ENCODE data around the gene PDE1A.

PDE1A gene

DNA sequence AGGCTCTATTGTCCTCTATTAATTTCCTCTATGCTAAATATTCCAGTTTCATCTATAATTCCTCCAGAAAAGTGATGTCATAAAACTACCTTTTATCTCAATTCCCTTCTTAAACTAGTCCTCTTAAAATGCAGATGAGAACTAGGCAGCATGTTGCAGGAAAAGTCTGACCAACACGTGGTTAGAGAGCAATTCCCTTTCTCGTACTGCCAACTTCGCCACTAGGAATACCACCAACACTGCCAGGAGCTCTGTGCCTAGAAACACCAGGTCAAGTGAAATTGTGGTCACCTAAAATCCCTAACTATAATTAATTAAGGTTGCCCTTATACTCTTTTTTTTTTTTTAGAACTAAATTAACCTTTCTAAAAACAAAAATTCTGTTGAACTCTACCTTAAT, 313.5 kb downstream of the PDE1A start:
- DNase-seq = no peak

DNA sequence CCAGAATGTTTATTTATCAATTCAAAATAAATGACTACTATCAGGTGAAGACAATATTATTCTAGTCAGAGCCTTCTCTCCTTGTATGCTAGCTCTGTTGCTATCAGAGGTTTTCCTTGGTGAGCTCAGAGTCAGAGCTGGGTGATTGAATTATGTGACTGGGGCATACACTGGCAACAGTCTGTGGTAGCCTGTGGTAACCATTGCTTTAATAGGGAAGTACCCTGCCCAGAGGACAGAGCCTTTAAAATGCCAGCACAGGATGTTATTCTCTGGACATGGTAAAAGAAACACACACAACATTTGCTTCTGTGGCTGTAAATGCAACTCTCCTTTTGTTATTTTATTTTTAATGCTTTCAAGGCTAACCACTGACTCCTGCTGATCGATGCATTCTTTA, 316.5 kb downstream of the PDE1A start:
- no peak for DNase-seq

DNA sequence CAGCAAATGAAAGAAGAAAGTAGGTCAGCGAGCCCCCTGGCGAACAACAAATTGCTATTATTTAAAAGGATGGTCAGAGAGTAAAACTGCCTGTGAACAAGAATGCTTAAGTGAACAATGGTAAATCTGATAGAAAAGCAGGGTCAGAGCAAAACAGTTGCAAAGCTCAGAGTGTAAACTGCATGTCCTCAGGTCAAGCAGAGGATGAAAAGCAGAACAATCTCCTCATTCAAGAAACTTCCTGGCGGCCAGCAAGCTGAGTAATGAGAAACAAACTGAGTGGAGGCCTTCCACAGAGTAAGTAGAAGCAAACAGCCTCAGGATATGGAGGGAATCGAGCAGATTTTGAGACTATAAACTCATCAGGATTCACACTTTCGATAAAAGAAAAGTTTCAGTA, 323.3 kb downstream of the PDE1A start:
- no peak for DNase-seq

DNA sequence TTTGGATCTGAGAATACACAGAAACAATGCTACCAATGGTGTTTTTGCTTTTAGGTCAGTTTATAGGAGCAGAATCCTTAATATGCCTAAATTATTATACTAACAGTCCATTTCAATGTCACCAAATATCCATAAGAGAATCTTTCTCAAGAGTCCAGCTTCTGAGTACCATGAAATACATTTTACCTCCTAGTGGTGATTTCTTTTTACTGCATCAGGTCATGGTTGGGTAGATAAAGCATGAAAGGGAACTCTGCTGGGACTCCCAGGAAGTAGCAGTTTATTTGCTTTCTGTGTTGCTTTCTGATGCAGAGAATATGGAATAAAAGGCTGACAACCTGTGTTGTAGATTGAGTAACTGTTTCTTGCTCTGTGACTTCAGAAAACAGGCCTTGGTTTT, 325.6 kb downstream of the PDE1A start:
- no peak for DNase-seq

DNA sequence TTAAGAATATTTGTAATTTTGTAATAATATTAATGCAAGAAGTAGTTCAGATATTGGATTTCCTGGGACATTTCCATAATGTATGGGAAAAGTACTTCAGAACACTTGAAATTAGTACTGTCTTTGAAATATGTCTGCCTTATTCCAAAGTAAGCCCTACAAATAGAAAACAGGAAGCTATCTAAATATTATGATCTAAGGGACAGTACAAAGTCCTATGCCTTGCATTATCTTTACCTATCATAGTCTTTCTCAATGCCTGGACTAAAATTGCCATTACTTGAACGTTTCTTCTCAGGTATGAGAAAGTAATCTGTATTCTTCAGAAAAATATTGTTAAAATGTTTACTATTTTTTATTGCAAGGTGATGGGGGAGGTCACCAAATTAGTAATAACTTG, 328.2 kb downstream of the PDE1A start:
- DNase-seq = no peak

DNA sequence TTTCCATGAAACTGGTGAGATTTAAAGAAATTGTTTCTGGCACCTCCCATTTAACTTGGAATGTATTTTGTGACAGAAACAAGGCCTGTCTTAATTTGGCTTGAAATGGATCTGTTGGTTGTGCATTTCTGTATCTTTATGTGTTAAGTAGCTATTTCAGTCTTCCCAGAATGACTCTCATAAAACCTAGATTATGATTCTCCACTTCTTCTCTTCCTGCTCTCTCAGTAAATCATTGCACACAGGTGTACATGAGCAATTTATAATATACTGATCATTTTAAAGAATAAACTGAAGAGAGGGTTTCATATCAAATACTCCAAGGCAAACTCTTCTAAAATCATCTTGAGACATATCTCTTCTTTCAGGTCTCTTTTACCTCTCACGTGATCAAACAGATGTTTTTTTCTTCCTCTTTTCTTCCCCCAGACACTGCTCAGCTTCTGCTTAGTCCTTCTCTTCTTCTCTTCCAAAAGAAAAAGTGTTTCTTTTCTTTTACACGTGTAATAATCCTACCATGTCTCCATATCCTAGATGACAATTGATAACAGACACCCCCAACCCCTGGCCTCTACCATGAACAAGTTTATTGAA, 329.2 kb downstream of the PDE1A start:
- DNase-seq = no peak

DNA sequence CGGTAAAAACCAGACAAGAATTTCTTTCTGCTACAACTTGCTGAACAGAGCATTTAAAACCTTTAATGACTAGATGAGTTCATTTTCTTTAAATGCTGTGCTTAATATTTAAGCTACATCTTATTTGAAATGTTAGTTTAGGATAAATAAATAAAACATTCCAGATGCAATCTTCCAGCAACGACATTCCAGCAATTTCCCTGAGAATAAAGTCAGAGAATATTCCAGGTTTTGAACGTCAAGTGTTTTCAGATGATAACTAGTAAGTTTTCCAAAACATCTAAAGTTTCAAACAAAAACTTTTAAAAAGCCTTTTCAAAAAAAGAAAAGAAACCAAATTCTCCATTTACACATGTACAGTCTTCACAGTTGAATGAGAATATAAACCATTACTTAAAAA, 336.4 kb downstream of the PDE1A start:
- no peak for DNase-seq
